Stimulated activated CD8-positive, alpha-beta memory T cell treated with anti-CD3 and anti-CD28 coated beads, Interleukin-2, amount 100 ng/mL, for 1 hour (primary cell): Measurements from ENCODE around the gene ZNF878.
A peak's percentile ranks its signal among the peaks of the same experiment; 100 is the strongest.
"Not testable (repeated sequence)": the region's sequence is repeated elsewhere in the genome, so short reads cannot be mapped to it uniquely, and the experiment has no call there.

Experiments
- DNase-seq, 2 donors: peaks; one replicate each; pipeline ENCODE4 v3.0.0-alpha.2; 2020; ENCODE audit warnings: low read depth in 2 of 2

The ZNF878 gene

GRCh38 chr19:12052497-12053169, at the start of gene ZNF878:
ZNF878 (minus strand) TSS chr19:12052961; CDS start chr19:12052801, 160 bp downstream.
- peak in 1 of 2 donors; percentile 10 for DNase-seq

- DNase-seq = no peak
These were observed 45.3 kb upstream of the ZNF878 start for GRCh38 chr19:12098040-12098439.

GRCh38 chr19:12095111-12095790, 42.5 kb upstream of the ZNF878 start:
- DNase-seq = no peak

DNA sequence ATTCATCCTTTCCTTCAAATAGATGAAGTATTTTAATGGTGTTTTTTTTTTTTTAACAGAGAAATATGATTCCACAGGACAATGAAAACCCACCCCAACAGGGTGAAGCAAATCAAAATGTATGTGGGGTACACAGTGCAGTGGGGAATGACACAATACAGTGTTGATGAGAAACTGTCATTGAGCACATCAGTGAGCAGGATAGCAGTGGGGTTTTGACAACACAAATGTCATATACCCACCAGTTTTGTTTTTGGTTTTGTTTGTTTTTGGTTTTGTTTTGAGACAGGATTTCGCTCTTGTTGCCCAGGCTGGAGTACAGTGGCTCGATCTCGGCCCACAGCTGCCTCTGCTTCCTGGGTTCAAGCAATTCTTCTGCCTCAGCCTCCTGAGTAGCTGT, 41.0 kb upstream of the ZNF878 start:
- DNase-seq = no peak

DNA sequence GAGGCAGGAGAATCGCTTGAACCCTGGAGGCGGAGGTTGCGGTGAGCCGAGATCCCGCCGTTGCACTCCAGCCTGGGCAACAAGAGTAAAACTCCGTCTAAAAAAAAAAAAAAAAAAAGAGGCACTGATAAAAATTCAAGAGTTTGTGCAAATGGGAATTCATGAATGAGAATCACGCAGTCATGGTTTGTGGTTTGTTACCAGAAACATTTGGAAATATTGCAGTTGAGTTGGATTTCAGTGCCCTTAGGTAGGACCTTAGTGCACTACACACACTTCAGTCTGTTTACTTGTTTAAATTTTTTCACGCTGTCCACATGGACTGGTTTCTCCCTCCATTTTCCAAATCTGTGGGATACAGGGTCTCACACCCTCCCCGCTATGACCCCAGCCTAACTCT, 40.2 kb upstream of the ZNF878 start:
- DNase-seq = no peak

DNA sequence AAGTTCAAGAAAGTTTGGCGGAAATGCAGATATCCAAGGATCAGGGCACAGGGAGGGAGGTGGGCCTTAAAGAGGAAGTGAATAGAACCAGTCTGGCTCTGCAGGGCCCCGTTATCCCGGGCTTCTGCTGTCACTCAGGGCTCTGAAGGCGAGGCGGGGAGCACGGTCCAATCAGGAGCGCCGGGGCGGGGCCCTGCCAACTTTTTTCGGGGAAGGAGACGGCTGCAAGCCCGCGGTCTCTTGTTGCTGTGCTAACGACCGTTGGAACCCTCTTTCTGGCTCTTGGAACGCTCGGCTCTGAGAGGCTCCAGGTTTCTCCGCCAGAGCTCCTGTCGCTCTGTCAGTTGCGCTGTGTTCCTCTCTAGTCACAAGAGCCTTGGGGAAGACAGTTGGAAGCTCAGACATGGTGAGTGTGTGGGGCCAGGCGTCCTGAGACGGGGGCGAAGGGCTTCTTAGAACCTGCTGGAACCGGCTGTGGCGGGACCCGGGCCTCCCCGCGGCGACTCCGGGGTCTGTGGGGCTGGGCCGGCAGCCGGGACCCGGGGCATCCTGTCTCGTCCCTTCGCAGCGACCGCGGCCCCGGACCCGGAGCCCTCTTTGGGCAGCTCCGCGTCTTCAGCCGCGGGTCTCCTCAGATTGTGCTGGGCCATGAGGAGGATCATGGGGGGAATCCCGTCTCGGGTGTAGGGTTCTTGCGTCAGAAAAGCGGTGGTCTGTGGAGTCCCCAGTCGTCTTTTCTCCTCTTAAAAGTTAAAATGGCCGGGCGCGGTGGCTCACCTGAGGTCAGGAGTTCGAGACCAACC, 39.5 kb upstream of the ZNF878 start:
- peak; percentile 1 to 11 for DNase-seq

- peak; percentile 8 to 37 for DNase-seq
These were observed 38.0 kb upstream of the ZNF878 start for GRCh38 chr19:12090807-12091206.

DNA sequence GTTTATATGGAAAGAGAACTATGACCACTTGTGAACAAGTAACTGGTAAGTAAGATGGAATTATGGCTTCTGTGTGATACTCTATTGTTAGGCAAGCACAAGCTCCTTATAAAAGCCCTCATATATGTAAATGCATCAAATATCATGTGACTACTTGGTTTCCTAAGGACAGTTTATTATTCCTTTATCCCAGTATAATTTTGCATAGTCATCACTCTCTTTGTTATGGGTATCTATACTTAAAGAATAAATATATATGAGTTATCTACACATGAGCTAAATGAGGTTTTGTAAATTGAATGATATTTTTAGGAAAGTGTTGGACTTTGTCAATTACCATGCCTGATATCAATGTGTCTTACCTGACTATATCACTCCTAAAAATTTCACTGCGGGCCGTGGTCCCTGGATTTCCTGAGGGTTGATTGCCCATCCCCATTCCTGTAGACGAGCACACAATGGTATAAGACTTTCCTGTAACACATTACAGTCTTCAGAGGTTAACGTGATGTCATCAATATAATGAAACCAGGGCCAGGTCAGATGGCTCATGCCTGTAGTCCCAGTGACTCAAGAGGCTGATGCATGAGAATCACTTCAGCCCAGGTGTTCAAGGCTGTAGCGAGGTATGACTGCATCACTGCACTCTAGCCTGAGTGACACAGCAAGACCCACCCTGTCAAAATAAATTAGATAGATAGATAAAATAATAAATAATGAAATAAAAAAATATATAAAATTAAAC, 32.5 kb upstream of the ZNF878 start:
- no peak for DNase-seq

DNA sequence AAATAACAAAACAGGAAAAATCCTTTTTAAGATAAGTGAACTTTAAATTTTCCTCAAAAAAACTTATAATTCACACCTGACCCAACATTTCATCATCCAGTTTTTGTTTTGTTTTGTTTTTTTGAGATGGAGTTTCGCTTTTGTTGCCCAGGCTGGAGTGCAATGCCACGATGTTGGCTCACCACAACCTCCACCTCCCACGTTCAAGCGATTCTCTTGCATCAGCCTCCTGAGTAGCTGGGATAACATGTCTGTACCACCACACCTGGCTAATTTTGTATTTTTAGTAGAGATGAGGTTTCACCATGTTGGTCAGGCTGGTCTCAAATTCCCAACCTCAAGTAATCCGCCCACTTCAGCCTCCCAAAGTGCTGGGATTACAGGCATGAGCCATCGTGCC, 30.6 kb upstream of the ZNF878 start:
- DNase-seq = not testable (repeated sequence)

- no peak for DNase-seq
These were observed 24.6 kb upstream of the ZNF878 start for GRCh38 chr19:12077375-12077774.

DNA sequence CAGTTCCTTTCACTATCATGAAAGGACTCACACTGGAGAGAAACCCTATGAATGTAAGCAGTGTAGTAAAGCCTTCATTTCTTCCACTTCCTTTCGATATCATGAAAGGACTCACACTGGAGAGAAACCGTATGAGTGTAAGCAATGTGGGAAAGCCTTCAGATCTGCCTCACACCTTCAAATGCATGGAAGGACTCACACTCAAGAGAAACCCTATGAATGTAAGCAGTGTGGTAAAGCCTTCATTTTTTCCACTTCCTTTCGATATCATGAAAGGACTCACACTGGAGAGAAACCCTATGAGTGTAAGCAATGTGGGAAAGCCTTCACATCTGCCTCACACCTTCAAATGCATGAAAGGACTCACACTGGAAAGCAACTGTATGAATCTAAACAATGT, 23.6 kb upstream of the ZNF878 start:
- not testable (repeated sequence) for DNase-seq

DNA sequence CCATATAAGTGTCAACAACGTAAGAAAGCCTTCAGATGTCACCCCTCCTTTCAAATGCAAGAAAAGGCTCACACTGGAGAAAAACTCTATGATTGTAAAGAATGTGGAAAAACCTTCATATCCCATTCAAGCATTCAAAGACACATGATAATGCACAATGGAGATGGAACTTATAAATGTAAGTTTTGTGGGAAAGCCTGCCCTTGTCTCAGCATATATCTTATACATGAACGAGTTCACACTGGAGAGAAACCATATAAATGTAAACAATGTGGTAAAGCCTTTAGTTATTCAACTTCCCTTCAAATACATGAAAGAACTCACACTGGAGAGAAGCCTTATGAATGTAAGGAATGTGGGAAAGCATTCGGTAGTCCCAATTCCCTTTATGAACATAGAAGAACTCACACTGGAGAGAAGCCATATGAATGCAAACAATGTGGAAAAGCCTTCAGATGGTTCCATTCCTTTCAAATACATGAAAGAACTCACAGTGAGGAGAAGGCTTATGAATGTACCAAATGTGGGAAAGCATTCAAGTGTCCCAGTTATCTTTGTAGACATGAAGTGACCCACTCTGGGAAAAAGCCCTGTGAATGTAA, 22.9 kb upstream of the ZNF878 start:
- DNase-seq = no peak

GRCh38 chr19:12064590-12065538, 12.1 kb upstream of the ZNF878 start, which contains the start of gene ZNF844:
ZNF844 (plus strand) TSS chr19:12064731; CDS start chr19:12064874, 143 bp downstream.
- peak; percentile 43 to 60 for DNase-seq

GRCh38 chr19:12055784-12056183, 3.0 kb upstream of the ZNF878 start:
- DNase-seq = no peak

DNA sequence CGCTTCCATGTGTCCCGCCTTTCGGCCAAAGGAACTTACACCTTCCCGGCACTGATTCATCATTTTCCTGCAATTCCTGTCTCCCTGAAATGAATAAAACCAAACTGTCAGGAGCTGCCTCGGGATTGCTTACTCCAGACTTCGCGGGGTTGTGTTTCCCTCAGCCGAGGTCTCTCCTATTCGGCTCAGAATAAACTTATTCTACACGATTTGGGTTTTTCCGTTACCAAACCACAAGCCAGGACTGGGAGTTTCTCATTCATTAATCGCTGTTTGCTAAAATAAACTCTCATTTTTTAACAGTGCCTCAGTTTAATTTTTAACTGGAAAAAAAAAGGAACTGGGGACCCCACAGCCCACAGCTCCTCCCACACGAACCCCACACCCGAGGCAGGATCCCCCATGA, 667 bp downstream of the ZNF878 start:
- no peak for DNase-seq

- no peak for DNase-seq
These were observed 4.9 kb downstream of the ZNF878 start for GRCh38 chr19:12047868-12048267.

- DNase-seq = no peak
These were observed 8.9 kb downstream of the ZNF878 start for GRCh38 chr19:12043752-12044422.

DNA sequence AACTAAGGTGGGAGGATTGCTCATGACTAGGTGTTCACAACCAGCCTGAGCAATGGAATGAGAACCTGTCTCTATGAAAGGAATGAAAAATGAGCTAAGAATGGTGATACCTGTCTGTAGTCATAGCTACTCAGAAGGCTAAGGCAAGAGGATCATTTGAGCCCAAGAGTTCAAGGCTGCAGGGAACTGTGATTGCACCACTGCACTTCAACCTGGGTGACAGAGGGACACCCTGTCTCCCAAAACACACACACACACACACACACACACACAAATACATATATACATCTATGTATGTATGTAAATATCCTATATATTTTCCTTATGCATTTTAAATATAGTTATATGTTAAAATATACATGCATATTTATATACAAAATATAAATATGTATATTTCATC, 9.9 kb downstream of the ZNF878 start:
- no peak for DNase-seq
